GM19455 (cell line): Measurements from ENCODE around the gene PRRX1.

Experiments used
- ATAC-seq: cut with Tn5 transposase; IDR thresholded peaks from one replicate; pipeline ENCODE4 v1.9.1; 2021; ENCODE audit not compliant: unreplicated experiment

PRRX1 gene

DNA sequence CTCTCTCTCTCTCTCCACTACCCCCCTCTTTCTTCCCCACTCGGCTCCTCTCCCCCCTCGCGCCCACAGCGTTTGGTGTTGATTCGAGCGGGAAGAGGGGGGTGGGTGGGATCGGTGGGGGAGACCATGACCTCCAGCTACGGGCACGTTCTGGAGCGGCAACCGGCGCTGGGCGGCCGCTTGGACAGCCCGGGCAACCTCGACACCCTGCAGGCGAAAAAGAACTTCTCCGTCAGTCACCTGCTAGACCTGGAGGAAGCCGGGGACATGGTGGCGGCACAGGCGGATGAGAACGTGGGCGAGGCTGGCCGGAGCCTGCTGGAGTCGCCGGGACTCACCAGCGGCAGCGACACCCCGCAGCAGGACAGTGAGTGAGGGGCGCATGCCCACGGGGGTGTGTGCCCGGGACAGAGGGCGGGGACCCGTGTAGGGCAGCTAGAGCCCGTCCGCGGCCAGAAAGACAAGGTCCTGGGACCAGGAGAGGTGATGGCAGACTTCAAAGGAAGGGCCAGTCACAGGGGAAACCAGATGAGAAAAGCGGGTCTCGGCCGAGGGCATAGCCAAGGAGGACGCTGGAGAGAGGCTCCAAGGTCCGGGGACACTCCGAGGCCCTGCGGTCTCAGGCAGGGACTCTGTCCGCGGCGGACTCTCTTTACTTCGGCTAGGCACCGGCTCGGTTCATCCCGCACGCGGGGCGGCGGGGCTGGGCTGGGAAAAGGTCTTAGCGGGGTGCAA is at the start of gene PRRX1:
TSS of gene PRRX1 (plus strand) at position 39 of the 735 bp plus-strand sequence. CDS start at position 127, 88 bp downstream.
- no peak for ATAC-seq

DNA sequence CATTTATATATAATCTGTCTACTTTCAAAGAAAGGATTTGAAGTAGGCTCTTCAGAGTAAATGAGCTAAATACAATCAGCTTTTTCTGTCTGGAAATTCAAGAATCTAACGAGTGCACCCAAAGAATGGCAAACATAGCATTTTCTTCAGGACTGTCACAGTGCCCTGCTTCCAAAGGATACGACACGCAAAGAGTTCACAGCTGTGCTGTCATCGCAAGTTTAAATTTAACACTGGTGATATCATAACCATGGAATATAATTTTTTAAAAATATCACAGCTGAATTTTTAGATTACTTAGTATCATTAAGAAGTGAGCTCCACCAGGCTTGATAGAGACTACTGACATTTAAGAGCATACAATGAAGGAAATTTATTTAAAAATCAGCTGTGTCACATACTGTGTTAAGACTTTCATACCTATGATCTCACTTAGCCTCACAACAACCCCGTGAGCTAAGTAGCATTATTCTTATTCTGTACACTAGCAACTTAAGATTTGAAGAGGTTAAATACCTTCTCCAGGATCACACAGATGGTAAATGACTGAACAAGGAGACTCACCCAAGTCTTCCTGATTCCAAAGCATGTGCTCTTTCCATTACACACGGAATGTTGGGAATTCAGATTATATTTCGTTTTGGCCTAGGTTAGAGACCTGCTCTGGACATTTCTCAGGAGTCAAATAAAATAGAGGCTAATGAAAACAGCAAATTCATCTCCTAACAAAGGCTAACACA is 46.2 kb upstream of the PRRX1 start:
- no peak for ATAC-seq

DNA sequence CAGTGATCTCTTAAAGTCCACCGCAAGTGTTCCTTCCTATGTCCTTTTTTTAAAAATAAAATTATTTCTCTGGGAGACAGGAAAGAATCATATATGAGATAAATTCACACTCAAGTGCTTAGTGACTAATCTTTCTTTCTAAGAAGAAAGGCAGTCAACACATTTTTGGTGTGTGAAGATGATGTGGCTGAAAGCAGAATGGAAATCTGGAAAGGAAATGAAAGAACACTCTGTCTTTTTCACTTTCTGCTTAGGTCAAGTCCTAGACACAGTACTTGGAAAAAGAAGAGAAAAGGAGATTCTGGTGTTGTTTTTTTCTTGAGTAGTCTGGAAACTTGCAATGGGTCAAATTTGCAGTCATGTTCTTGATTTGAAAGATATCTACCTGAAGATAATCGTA is 45.5 kb upstream of the PRRX1 start:
- no peak for ATAC-seq

- no peak for ATAC-seq
Observed at GRCh38 chr1:170619241-170620028, 44.5 kb upstream of the PRRX1 start.

GRCh38 chr1:170620164-170620563 is 43.8 kb upstream of the PRRX1 start:
- ATAC-seq = no peak

GRCh38 chr1:170623171-170623570 is 40.8 kb upstream of the PRRX1 start:
- no peak for ATAC-seq

DNA sequence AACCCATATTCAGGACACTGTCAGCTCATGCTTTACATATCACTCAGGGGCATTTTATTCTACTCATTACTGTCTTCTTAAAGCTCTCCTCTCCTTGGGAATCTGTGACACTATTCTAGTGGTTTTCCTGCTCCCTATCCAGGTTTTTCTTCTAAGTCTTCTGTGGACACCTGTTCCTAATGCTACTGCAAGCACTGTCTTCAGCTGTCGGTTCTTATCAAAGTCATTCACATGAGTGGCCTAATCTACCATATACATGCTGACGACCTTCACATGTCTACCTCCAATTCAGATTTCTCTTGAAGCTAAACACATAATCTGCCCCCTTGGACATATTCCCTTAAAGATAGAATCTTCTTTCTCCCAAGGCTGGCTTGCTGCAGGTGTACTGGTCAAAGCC is 39.8 kb upstream of the PRRX1 start:
- ATAC-seq = no peak

DNA sequence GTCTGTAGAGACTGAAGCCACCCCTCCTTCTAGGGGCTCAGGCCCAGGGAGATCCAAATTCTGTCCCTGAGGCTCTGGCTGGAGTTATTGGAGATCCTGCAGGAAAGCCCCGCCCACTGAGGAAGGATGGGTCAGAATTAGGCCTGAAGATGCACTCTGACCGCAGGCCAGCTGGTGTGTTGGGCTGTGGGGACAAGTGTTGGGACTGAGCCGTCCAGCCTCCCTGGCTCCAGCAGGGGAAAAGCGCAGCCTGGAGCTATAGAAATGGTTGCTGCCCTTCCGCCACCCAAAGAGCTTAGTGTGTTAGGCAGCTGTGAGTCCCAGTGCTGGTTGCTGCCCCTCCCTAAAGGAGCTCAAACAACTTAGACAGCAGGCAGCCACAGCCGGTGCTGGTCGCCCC is 33.0 kb upstream of the PRRX1 start:
- ATAC-seq = no peak

DNA sequence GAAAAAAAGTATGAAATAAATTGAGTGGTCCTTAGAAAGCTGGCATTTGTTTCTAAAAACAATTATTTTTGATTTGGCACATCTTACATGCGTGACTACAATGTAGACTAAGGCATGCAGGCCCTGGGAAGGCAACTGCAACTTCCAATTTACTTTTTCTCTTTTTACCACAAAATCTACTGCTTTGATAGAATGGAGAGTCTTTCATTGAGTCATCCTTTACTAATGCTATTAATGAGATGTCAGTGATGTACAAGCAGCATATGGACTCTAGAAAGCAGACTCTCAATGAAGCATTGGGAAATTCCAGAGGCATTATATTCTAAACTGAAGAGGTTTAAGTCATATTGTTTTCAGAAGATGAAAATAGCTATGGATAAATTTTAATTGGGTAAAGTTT is 29.6 kb upstream of the PRRX1 start:
- ATAC-seq = no peak

DNA sequence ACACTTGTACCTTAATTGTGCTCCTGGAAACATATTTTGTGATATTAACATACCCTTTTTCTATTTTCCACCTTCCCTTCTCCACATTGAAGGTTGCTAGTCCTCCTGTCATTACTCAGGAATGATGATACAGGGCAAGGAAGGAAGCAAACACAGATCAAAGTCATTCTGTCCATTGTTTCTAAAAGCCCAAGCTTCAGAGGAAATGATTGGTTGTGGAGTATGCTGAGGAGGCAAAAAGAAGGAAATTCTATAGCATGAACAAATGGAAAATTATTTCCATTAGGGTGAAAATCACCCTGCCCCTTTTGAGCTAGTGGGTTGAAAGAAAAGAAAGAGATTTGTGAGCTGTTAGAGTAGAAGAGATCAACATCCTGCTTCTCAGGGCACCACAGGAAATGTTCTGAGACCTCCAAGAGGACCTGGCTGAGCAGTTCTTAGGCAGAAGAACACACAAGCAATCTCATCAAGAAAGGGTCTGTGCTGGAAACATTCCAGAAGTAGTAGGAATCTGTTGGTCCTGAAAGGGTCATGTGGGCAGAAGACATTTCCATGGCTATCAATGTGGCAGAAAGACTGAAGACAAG is 29.0 kb upstream of the PRRX1 start:
- ATAC-seq = no peak

DNA sequence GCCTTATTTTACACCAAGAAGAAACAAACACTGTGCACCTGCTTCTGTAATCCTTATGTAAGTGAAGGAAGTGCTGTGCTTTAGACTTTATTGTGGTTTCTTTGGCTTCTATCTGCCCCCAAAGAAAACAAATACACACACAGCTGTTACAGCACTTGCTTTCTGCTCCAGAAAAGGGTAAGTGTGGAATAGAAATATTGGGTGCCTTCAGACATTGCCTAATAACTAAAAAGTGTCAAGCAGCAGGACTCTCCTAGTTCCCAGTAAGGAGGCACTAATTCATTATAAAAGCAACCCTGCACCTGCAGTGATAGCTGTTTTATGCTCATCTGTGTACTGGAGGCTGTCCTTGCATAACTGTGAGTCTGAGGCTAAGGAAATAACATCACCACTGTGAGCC is 23.4 kb upstream of the PRRX1 start:
- ATAC-seq = no peak

- no peak for ATAC-seq
Observed at GRCh38 chr1:170657275-170657853, 6.6 kb upstream of the PRRX1 start.

- no peak for ATAC-seq
Observed at GRCh38 chr1:170659399-170660035, 4.4 kb upstream of the PRRX1 start.

- no peak for ATAC-seq
Observed at GRCh38 chr1:170660281-170660713, 3.6 kb upstream of the PRRX1 start.

- no peak for ATAC-seq
Observed at GRCh38 chr1:170660871-170661645, 2.9 kb upstream of the PRRX1 start.

DNA sequence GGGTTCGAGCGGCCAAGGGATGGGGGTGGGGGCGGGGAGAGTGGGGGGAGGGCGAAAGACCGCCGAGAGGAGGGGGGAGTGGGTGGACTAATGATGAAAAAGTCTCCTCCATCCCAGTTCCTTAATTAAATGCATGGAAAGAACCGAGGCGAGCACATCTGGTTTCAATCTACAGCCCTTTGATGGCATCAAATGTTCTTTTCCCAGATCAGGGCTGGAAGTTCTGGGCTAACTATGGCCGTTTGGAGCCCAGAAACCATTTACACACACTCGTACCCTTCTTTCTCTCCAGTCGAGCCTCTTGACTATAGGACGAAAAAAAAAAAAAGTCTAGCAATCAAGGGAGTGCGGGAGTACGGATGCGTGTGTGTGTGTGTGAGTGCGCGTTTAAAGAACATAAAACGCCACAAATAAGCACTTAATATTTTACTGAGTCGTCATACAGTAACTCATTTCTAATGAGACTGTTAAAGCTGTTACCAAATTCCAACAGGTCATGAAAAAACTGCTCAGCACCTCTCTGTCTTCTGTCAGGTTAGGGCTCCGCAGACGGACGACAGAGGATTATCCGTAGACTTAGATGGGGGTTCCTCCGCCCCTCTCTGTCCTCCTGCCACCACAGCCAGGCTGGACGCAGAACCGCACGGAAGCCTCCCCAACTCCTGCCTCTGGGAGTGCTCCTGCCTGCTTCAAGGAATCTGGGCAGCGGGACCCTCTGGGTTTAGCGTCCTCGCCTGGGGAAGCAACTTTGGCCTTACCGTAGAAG is 2.1 kb upstream of the PRRX1 start:
- no peak for ATAC-seq

DNA sequence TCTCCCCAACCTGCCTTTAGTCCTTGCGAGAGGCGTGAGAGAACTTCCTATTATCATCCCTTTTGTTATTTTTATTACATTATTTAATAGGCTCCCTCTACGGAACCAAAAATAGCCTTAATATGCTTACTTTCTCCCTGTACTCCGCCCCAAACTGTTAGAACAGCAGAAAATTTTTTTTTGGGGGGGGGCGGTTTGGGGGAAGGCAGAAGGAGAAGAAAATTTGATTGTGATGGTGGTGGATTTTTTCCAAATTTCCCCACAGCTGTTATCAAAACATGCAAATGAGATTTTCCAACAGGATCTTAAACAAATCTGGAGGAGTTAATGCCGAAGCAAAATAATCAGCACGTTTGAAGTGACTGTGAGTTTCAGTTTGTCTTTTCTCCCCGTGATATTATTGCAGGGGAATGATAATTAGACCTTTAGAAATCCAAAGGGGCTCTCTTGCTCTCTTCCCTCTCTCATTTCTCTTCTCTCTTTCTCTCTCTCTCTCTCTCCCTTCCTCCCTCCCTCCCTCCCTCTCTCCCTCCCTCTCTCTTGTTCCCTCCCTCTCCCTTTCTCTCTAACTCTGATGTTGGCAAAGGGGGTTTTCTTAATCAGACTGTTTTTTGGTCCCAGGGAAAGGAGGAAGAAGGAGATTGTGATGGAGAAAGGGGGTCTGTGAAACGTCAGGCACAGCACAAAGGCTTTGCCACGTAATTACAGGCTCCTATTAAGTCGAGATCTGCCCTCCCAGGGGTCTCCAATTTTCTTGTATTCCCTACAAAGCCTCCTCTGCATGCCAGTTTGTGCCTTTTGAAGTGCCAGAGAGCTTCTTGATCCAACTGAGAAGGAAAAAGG is 1.1 kb upstream of the PRRX1 start:
- no peak for ATAC-seq
